Activated CD4-positive, CD25-positive, alpha-beta regulatory T cell treated with anti-CD3 and anti-CD28 coated beads, Interleukin-2, amount 50 U/mL, for 16 hours (primary cell): ENCODE measurements around the gene ZMYND12.
"Not testable (repeated sequence)": the region's sequence is repeated elsewhere in the genome, so short reads cannot be mapped to it uniquely, and the experiment has no call there.

Source experiments
- DNase-seq: peaks from one replicate; pipeline ENCODE4 v3.0.0-alpha.2; 2020; ENCODE audit warnings: low read depth, low spot score

ZMYND12 gene, protein sequence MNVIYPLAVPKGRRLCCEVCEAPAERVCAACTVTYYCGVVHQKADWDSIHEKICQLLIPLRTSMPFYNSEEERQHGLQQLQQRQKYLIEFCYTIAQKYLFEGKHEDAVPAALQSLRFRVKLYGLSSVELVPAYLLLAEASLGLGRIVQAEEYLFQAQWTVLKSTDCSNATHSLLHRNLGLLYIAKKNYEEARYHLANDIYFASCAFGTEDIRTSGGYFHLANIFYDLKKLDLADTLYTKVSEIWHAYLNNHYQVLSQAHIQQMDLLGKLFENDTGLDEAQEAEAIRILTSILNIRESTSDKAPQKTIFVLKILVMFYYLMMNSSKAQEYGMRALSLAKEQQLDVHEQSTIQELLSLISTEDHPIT

DNA sequence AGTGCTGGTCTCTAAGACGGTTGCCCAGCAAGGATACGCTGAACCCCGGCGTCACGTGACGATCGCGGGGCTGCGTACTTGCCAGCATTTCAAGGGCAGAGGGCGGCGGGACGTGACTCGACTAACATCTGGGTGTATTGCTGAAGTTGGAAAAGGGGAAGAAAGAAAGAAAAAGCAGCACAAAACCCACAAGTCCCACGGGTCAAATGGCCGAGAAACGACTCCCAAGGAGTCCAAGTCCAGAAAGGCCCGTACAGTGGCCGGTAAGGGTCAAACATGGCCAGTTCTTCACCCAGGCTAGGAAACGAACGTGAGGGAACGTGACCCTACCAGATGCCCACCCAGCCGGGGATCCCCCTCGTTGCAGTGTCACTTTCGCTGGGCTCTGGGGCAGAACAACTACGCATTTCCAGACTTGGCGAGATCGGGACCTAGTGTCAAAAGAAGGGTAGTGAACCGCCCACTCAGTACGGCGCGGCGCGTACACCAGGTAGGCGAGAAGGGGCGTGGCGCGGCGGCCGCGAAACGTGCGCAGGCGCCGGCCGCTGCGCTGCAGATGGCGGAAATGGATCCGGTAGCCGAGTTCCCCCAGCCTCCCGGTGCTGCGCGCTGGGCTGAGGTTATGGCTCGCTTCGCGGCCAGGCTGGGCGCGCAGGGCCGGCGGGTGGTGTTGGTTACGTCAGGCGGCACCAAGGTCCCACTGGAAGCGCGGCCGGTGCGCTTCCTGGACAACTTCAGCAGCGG, at the start of gene ZMYND12, which contains the start of gene PPCS:
Gene ZMYND12, minus strand, starts transcription at position 13 of the 744 bp plus-strand sequence. CDS start 25 bp downstream, outside the sequence.
Gene PPCS, plus strand, starts transcription at position 534 of the 744 bp plus-strand sequence. Its CDS starts 23 bp downstream, at position 557.
- DNase-seq = peak; percentile 81

DNA sequence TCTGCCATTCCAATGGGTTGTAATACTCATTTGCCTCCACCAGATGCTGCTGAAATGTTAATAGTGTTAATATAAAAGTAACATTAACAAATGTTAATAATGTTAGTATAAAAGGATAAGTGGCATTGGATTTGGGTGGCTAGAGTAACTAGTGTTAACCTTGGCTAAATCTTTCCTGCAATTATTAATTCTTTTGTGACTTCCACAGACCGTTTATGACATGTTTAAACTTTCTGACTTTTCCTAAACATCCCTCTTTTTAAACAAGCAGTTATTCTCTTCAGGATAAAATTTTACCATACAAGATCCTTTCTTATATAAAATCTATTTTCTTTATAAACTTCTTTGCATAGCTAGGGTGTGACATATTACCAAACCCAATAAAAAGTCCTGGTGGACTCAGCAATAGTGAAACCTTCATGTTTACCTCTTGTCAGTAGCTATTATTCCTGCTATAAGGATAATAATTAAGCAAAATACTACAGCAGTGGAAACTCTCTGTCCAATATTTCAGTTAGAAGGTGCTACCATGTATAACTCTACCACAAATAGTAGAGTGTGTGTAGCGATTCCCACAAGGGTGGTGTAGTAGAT, 48.8 kb upstream of the ZMYND12 start:
- no peak for DNase-seq

DNA sequence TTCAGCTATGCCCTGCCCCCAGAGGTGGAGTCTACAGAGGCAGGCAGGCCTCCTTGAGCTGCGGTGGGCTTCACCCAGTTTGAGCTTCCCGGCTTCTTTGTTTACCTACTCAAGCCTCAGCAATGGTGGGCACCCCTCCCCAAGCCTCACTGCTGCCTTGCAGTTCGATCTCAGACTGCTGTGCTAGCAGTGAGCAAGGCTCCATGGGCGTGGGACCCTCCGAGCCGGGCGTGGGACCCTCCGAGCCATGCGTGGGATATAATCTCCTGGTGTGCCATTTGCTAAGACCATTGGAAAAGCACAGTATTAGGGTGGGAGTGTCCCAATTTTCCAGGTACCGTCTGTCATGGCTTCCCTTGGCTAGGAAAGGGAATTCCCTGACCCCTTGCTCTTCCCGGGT, 46.2 kb upstream of the ZMYND12 start:
- not testable (repeated sequence) for DNase-seq

DNA sequence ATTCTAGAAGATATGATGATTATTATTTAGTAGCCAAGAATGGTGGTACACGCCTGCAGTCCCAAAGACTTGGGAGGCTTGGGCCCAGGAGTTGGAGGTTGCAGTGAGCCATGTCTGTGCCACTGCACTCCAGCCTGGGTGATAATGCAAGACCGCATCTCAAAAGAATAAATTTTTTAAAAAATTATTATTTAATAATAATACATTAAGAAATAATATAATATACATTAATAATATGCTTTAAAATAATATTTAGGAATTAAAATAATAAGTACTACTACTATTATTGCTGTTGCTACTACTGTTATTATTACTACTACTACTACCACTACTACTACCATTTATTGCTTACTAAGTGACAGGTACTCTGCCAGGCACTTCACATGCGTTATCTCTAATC, 34.4 kb upstream of the ZMYND12 start:
- DNase-seq = no peak

DNA sequence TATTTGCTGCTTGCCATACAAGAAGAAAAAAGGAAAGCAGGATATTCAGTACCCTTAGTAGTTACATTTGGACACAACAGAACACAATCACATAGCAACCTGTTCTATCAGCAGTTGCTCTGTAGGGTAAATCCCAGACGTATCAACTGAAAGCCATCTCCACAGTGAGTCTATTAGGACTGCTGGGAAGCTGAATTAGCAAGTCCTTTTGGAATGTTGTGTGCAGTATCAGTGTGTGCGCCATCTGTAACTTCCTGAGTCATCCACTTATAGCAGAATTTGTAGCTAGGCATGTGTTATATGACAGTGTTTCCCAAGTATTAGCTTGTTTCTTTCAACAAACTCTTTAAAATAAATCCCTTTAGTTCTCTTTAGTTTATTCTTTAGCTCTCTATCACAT, 28.6 kb upstream of the ZMYND12 start:
- no peak for DNase-seq

DNA sequence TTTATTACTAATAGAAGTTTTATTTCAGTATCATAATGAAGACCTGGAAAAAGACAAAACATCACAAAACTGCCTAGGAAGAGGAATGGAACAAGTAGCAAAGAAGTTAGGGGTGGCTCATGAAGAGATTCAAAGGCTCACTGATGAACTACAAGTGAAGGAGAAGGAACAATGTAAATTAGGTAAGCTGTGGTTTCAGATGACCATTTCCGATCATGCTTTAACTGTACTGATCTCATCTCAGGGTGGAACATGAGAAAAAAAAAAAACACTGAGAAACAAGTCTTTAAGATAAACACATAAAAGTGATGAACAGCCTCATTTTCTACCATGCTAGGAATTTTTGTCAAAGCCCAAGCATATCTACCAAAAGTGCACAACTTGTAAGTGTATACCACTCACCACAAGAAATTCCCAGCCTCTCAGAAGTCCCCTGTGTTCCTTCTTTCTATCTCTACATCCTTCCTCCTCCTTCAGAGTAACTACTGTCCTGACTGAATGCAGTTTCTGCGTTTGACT, 26.9 kb upstream of the ZMYND12 start:
- no peak for DNase-seq

DNA sequence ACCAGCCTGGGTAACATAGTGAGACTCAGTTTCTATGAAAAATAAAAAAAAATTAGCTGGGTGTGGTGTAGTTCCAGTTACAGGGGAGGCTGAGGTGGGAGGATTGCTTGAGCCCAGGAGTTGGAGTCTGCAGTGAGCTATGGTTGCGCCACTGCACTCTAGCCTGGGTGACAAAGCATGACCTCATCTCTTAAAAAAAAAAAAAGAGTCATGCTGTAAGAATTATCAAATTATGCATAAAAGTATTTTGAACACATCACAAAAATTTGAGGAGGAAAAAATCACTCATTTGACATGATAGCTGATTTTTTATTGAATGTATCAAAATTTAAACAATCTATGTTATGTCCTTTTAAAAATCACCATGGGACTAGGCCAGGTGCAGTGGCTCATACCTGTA, 25.1 kb upstream of the ZMYND12 start:
- DNase-seq = no peak

DNA sequence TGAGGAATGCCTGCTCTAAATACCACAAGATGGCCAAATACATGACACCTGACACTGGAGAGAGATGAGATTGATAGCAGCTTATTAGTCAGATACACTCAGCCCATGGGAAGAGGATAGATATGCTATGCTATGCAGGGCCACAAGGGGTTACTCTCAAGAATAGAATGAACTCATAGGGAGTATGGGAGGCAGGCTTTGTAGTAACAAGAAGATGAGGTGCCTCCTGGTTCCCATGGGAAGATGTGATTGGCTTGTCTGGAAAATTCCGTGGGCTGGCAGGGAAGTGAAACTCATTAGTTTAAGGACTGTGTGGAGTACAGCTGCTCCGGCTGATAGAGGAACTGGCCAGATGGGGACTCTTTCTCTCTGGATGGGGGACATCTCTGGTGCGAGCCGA, 23.8 kb upstream of the ZMYND12 start:
- no peak for DNase-seq

DNA sequence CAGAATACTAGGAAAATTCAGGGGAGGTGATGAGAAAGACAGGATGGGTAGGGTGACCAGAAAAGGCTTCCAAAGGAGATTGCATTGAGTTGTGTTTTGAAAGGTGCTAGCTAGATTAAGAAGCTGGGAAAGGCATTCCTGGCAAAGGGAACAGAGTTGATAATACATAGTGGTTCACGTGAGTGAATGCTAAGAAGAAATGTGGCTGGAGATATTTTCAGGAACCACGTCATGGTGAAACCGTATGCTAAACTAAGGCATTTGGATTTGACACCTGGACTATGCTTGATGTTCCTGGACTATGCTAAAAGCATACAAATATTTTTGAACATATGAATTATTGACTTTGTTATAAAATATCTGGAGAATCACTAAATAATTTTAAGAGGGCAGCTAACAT, 22.0 kb upstream of the ZMYND12 start:
- DNase-seq = no peak

DNA sequence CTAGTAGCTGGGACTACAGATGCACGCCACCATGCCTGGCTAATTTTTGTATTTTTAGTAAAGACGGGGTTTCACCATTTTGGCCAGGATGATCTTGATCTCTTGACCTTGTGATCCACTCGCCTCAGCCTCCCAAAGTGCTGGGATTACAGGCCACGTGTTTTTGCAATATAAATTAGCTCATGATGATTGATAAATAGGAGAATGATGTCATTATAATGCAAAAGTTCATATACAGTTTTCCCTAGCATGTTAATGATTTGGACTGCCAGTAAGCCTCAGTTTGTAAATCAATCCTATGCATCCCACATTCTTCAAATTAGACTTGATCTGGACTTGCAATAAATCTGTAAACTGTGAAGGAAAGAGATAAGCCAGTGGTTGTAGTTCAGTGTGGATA, 21.5 kb upstream of the ZMYND12 start:
- DNase-seq = not testable (repeated sequence)

DNA sequence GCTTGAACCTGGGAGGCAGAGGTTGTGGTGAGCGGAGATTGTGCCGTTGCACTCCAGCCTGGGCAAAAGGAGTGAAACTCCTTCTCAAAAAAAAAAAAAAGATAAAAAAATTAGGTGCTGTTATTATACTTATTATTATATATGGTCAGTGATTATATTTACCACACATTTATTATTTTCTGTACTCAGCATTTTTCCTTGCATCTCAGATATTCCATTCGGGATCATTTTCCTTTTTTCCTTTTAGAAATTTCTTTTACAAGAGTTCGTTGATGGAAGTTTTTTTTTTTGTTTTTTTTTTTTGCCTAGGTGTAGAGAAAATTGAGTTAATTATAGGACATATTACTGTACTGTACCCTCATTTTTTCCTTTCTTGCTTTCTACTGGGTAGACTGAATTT, 20.8 kb upstream of the ZMYND12 start:
- DNase-seq = no peak

DNA sequence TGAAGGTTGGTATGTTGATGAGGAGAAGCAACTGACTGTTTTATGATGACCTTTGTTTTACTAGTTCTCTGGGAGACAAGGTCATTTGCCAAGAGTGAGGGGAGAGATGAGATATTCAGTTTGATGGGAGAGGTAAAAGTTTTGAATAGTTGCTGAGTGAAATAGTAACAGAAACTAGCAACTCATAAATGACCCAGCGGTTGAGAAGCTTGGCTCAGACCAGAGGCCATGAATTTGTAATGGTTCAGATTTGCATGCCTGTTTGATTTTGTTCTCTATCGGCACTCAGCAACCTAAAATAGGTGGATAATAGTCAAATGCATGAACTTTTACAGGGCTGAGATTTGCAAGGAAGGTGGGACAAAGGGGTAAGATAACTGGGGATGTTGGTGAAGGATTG, 13.9 kb upstream of the ZMYND12 start:
- no peak for DNase-seq

DNA sequence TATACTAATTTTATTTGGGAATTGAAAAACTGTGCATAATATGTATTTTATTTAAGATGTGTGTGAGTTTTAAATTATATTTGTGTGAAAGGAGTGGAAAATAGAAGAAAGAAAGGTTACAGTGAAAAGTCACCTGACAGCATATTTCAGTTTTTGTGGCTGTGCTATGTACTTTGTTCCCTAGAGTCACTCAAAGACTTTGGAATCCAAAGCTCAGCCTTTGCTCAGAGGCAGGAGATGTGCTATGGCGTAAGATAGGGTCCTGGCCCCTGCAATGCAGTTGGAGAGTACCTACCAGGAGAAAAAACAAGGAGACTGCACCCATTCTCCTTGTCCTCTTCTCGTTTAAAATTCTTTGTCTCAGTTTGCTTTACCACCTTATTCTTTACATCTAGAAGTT, 10.2 kb upstream of the ZMYND12 start:
- no peak for DNase-seq

DNA sequence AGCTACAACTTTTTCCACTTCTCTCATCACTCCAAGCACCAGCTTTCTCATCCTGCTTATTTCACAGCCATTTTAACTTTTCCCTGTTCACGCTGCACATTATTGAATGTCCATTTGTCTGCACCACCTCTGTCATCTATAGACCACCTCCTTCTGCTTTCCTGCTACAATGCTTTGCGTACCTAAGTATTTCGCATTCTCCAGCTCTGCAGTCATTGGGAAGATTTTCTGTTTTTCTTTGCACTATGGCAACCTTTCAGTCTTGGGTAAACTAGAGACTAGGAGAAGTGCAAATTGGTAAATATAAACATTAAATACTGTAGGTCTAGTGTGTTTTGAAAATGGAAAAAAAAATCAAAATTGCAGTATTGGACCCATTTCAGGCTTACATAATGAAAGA, 8.1 kb upstream of the ZMYND12 start:
- no peak for DNase-seq

DNA sequence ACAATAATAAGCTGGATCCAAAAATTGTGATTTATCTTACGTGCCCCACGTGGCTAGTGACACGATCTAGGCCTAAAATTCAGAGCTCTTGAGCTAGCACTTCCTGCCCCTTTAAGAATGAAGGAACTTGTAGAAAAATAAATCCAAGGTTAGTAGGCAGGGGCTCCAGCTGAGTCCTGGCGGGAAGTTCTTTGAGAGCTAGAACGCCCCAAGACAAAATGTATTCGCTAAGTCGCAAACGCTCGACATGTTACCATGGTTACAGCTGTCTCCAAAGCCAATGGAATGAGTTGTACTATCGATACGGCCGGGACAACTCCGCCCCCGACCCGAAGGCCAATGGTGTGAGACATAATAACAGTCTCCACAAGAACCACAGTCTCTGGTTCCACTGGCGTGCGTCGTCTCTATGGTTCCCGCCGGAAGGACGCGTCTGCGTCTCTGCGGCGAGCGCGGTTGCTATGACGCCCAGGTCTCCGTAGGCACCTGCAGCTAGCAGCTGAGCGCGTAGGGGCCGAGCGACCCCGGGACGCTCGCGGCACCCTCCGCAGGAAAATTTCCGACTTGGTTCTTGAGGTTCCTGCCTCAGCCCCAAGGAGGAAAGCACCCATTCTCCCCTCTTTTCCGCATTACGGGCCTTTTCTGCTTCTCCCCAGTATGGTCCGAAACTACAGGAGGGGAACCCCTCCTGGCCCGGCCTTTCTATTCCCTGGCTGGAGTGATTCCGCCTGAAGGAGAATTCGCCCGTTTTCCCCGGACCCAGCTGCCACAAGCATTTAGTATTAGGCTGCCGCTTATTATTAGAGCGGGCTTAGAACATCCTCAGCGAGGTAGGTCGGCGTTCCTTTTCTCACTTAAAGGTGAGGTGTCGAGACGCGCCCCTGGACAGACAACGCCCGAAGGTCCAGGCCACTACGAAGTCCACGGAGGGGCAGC, 7.3 kb upstream of the ZMYND12 start, which contains the start of gene CCDC30:
Gene CCDC30, plus strand, starts transcription at position 459 of the 936 bp plus-strand sequence. CDS start 17,266 bp downstream, outside the sequence.
- DNase-seq = peak; percentile 95

DNA sequence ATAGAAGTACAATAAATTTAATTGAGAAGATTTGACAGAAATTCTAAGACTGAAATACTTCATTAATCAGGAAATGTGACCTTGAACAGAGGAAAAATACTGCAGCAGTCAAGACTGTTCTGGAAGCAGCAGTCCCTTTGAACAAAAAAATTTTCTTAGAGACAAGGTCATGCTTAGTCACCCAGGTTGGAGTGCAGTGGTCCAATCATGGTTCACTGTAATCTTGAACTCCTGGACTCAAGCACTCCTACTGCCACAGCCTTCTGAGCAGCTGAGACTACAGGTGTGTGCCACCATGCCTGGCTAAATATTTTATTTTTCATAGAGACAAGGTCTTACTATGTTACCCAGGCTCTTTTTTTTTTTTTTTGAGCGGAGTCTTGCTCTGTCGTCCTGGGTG, 5.4 kb upstream of the ZMYND12 start:
- DNase-seq = no peak

DNA sequence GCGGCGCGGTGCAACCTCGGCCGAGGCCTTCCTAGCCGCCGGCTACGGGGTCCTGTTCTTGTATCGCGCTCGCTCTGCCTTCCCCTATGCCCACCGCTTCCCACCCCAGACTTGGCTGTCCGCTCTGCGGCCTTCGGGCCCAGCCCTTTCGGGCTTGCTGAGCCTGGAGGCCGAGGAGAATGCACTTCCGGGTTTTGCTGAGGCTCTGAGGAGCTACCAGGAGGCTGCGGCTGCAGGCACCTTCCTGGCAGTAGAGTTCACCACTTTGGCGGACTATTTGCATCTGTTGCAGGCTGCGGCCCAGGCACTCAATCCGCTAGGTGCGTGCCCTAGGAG, 900 bp upstream of the ZMYND12 start:
- peak; percentile 19 for DNase-seq

DNA sequence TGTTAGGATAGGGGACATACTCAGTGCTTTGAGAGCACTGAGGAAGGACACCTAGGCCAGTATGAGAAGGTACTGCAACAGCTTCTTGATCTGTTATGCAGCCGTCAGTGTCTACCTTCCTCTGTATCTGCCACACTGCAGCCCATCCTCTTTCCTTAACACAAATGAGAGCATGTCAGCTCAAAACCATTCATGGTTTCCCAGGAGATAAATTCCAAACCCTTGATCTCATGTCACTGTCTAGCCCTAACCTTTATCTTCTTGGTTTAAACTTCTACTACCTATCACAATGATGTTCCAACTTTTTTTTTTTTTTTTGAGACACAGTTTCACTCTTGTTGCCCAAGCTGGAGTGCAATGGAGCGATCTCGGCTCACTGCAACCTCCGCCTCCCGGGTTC, 1.4 kb downstream of the ZMYND12 start:
- no peak for DNase-seq

DNA sequence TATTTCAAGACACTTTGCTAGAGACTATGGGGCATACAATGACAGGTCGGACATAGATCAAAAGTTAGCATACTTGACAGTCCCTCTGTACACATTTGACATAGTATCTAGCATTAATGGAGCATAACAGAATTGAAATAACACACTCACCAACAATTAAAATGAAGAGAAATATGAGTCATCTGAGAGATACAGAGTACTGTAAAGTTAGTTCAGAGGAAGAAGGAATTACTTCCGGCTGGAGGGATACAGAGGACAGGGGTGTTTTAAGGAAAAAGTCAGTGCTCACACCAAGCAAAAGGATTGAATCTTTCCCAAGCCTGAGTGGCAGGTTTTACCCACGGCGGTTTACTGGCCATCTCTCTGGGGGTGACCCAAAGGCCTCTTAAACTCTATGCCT, 2.4 kb downstream of the ZMYND12 start:
- DNase-seq = no peak

DNA sequence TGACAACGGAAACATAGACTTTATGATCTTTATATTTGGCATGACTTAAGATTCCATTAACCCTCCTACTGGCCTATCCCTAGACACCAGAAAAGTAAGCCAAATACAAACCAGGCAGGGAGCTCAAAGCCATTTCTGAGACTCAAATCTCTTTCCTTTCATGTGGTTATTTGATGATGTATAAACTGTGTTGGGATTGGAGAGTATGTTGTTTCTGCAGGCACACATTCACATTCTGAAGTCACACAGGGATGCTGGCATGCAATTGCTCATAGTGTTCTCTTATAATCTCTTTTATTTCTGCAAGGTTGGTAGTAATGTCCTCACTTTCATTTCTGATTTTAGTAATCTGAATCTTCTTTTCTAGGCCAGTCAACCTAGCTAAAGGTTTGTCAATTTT, 5.8 kb downstream of the ZMYND12 start:
- DNase-seq = no peak

DNA sequence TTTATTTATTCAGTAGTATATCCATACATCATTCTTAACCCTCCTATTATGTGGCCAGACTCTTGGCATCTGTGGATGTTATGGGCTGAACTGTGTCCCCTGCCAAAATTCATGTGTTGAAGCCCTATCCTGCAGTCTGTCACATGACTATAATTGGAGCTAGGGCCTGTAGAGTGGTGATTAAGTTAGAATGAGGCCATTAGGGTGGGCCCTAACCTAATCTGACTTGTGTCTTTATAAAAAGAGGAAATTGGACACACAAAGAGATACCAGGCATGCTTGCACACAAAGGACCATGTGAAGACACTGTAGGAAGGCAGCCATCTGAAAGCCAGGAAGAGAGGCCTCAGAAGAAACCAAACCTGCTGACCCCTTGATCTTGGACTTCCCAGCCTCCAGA, 6.6 kb downstream of the ZMYND12 start:
- DNase-seq = no peak
